HG02571 (cell line): ENCODE data around the gene ZNF426.

ENCODE experiments used
- ATAC-seq: cut with Tn5 transposase; IDR thresholded peaks from one replicate; pipeline ENCODE4 v1.9.1; 2021; ENCODE audit warnings: mild to moderate bottlenecking, moderate library complexity; ENCODE audit not compliant: unreplicated experiment

ZNF426 gene

GRCh38 chr19:9498183-9498902 is 40.1 kb downstream of the ZNF426 start, which contains the start of gene ZNF560:
ZNF560 (minus strand) TSS chr19:9498616; CDS start chr19:9475313, 23,303 bp downstream.
- ATAC-seq = no peak

DNA sequence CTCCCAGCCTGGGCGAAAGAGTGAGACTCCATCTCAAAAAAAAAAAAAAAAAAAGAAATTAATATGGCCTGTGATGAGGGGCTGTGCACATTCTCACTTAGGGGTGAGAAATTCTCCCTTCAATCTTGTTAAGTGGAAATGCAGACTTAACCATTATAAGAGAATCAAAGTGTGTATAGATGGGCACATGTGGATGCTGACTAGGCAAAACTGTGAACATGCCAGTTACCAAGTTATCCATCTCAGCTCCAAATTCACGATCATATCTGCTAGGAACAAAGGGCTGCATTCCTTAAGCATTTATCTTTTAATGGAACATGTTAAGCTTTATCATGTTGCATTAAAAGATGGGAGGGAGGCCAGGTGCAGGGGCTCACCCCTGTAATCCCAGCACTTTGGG is 44.3 kb downstream of the ZNF426 start:
- no peak for ATAC-seq

DNA sequence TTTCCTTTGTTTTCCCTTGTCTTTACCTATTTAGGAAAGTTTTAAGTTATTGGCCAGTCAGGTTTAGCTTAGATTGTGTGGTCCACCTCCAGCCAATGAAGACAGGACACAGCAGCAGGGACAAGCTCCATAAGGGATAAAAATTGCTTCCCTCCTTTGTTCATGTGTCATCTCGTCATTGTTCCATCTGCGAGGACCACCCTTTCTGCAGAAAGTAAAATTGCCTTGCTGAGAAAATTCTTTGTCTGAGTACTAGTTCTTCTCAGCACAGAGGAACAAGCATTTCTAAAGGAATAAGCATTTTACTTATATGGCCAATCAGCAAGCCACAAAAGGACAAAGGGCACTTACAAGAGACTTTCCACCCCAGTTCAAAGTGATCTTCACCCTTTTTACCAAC is 51.4 kb downstream of the ZNF426 start:
- no peak for ATAC-seq

DNA sequence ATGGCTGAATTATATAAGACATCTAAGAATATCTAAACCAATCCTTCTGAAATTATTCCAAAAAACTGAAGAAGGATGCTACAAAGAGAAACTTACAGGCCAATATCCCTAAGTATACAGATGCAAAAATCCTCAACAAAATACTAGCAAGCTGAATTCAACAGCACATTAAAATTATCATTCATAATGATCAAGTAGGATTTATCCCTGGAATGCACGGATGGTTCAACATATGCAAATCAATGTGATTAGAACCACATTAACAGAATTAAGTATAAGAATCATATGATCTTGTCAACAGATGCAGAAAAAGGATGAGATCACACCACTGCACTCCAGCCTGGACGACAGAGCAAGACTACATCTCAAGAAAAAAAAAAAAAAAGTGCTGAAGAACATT is 53.3 kb downstream of the ZNF426 start:
- ATAC-seq = no peak

DNA sequence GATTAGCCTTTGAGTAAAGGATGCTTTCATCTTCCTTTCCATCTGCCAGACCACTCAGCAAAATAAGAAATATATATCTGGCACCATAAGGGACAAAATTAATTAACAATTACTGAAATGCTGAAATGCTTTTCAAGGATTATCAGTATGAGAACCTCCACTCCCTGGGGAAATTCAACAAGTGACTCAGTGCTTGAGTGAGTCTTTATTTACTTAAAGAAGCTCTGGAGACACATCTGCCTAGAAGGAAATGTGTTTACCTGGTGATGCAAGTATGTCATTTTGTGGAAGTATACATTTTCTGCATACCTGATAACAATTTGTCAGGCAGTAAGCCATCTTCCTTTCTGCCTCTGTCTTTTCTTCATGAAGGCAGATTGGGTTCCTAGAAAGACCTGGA is 63.5 kb downstream of the ZNF426 start:
- no peak for ATAC-seq
